Fibroblast of skin of left biceps (primary cell): ENCODE measurements around the gene DCUN1D2.
"Not testable (repeated sequence)": the region's sequence is repeated elsewhere in the genome, so short reads cannot be mapped to it uniquely, and the experiment has no call there.

Source experiments
- DNase-seq, 2 experiments: peaks; one replicate each; pipeline ENCODE4 v3.0.0-alpha.2; 2013; ENCODE audit warnings: low read depth in 2 of 2

The DCUN1D2 gene

GRCh38 chr13:113490496-113491417 lies at the start of gene DCUN1D2:
Gene DCUN1D2, minus strand, starts transcription at chr13:113490711. Its CDS starts 42 bp downstream, at chr13:113490669.
- peak; percentile 91 to 92 for DNase-seq

- DNase-seq: peak; percentile 45 to 56
Measured at GRCh38 chr13:113539822-113540221, 49.3 kb upstream of the DCUN1D2 start.

- DNase-seq: no peak
Measured at GRCh38 chr13:113539176-113539575, 48.7 kb upstream of the DCUN1D2 start.

DNA sequence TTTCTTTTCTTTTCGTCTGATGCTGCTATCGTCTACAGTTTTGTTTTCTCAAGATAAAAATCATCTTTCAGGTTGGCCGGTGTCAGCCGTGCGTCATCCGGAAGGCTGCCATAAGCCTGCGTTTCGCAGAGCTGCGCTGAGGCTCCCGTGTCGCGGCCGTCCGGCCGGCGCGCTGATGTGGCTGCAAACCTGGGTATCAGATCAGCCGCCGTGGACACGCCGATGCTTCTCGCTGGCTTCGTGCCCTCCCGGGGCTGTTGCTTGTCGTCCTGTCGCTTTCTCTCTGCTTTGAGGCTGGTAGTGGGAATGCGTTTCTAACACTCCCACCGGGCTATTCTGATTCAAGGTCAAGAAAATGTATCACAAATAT lies 48.2 kb upstream of the DCUN1D2 start:
- DNase-seq: no peak

DNA sequence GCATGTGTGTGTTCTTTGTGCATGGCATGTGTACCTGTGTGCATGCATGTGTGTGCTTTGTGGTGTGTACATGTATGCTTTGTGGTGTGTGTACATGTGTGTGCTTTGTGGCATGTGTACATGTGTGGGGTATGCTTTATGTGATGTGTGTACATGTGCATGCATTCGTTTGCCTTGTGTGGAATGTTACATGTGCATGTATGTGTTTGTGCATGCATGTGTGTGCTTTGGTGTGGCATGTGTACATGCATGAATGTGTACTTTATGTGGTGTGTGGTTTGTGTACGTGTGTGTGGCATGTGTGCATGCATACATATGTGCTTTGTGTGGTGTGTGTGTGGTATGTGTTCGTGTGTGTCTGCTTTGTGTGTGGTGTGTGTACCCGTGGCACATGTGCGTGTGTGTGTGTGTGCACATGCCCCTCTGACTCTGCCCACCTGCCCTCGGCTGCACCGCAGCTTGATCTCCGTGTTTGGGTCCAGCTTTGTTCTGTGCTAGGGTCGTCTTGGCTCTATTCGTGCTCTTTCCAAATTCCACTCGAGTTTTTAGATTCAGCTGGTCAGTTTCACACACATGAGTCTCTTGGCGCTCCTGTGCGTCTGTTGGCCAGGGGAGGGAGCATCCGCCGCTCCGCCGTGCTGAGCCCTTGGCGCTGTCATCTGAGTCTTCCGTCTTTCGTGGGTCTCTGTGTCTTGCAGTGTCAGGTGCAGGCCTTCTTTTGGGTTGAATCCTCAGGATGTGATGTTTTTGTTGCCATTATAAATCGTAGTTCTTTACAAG lies 47.6 kb upstream of the DCUN1D2 start:
- DNase-seq: no peak

- DNase-seq: no peak
Measured at GRCh38 chr13:113537205-113537604, 46.7 kb upstream of the DCUN1D2 start.

DNA sequence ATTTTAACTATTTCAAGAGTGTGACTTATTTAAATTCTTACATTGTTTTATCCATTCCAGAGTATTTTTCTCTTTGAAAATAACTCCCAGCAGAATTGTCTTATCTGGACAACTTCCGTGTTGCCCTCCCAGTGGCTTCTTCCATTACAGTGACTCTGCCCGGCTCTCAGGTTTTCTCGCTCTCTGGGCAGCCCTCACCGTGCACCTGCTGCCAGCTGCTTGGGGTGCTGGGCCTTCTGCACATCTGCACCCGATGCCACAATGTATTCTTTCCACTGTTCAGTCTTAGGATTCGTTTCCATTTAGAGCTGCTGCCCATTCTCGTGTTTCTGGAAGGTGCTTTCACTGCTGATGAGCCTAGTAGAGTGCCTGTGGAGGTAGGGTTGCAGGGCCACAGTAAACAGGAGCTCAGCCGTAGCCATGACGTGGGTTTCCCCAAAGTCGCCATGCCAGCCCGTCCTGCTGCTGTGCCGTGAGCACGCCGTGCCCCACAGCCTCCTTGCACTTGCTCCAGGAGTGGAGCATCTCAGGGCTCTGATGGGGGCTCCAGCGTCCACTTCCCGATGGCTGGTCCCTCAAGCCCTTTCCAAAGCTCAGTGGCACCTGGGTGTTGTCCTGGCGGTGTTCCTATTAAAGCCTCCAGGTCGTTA lies 46.1 kb upstream of the DCUN1D2 start:
- DNase-seq: no peak

GRCh38 chr13:113535381-113535781 lies 44.9 kb upstream of the DCUN1D2 start:
- DNase-seq: no peak

DNA sequence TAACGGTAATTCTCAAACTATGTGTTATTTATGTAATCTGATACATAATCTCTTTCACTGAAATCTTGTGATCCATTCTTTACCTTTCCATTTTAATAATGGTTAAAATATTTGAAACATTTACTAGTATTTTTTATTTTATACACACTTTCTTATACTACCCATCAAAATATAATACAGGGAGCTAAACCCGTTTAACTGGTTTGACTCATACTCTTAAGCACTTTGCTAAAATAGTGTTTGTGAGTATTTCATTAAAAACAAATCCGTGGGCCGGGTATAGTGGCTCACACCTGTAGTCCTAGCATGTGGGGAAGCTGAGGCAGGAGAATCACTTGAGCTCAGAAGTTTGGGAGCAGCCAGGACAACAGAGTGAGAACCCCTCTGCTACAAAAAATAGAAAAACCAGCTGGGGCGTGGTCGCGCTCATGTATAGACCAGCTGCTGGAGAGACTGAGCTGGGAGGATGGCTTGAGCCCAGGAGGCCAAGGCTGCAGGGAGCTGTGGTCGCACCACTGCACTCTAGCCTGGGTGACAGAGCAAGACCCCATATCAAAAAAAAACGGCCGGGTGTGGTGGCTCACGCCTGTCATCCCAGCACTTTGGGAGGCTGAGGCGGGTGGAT lies 43.8 kb upstream of the DCUN1D2 start:
- no peak for DNase-seq

GRCh38 chr13:113533161-113533840 lies 42.8 kb upstream of the DCUN1D2 start:
- no peak for DNase-seq

GRCh38 chr13:113532156-113532806 lies 41.8 kb upstream of the DCUN1D2 start:
- no peak for DNase-seq

DNA sequence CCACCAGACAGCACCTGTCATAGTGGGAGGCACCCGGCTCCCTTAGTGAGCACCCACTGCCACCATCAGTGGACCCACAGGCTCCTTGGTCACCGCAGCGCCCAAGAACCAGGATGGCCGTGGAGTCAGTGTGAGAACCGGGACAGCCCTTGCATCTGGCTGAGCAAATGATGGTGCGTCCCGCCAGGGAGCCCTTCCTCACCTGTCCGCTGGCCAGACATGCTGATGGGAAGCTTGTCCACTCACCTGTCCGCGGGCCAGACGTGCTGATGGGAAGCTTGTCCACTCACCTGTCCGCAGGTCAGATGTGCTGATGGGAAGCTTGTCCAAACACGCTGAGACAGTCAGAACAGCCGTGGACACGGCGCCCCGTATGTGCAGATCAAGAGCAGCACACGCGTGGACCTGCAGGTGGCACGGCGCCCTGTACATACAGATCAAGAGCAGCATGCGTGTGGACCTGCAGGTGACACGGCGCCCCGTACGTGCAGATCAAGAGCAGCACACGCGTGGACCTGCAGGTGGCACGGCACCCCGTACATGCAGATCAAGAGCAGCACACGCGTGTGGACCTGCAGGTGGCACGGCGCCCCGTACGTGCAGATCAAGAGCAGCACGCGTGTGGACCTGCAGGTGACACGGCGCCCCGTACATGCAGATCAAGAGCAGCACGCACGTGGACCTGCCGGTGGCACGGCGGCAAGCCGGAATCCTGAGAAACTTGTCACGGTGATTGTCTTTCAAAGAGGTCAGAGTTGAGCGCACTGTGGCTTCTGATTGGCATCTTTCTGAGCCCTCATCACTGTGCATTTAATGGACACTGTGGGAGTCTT lies 40.7 kb upstream of the DCUN1D2 start:
- DNase-seq: no peak

DNA sequence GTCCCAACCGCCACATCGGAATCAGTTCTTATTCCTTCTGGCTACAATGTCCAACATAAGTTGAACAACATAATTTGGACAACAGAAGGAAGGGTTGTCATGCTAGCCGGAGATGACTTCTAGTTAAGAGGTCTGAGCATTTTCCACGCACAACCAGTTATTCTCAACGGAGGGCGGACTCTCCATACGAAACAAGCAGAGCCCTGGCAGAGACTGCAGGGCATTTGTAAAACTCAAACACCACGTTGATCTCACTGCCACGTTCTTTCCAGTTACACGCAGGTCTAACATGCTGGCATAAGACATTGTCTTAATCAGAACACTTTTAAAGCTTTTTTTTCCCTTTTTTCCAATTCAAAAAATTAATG lies 38.3 kb upstream of the DCUN1D2 start:
- no peak for DNase-seq

- no peak for DNase-seq
Measured at GRCh38 chr13:113528101-113528812, 37.7 kb upstream of the DCUN1D2 start.

DNA sequence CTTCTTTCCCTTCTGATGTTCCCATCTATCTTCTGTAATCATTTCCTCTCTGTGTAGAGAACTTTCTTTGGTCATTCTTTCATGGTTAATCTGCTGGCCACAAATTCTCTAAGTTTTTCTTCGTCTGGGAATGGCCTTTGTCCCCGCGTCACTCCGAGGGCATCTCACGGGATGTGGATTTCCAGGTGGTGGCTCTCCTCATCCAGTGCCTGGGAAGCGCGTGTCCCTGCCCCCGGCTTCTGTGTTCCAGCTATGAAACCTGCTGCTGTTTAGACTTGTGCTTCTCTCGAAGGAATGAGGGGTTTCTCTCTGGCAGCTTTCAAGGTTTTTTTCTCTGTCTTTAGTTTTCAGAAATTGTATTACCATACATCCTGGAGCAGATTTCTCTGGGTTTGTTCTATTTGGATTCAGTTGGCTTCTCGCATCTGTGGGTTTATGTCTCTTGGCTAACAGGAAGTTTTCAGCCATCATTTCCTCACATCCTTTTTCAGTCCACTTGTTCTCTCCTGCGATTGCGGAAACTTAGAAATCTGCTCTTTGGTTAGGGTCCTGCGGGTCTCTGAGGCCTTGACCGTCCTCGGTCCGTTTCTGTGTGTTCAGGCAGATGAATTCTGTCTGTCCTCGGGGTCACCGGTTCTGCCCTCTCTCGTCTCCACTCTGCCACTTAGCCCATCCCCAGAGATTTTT lies 36.9 kb upstream of the DCUN1D2 start:
- no peak for DNase-seq

DNA sequence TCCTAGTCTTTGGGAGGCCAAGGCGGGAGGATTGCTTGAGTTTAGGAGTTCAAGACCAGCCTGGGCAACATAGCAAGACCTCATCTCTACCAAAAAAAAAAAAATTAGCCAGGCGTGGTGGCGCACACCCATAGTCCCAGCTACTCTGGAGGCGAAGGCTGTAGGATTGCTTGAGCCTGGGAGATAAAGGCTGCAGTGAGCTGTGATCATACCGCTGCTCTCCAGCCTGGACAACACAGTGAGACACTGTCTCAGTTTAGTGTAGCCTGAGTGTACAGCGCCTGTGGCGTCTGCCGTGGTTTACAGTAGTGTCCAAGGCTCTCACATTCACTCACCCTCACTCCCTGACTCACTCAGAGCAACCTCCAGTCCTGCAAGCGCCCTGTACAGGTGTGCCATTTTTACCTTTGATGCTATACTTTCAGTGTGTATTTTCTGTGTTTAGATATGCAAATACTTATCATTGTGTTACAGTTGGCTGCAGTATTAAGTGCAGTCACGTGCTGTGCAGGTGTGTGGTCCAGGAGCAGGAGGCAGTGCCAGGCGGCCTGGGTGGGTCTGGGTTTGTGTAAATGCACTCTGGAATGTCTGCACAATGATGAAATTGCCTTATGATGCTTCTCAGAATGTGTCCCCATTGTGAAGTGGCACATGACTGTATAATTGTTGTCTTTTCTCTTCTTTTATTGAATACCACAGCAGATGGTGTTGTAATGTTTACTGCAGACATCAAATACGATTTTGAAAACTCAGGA lies 36.1 kb upstream of the DCUN1D2 start:
- no peak for DNase-seq

GRCh38 chr13:113522438-113522837 lies 31.9 kb upstream of the DCUN1D2 start:
- DNase-seq: not testable (repeated sequence)

- DNase-seq: no peak
Measured at GRCh38 chr13:113520571-113520970, 30.1 kb upstream of the DCUN1D2 start.
